GM23338 (cell line): ENCODE results near the gene RAPGEF5. TPM values are rescaled to one million over a fixed set of nuclear protein-coding genes. Genes with fewer than 3 reads are reported as not detected.

ENCODE experiments used
- ATAC-seq: fragments of 200-7000 bp; cut with Tn5 transposase; 3 replicates; pipeline ENCODE4 v1.9.1; 2020
- DNase-seq: peaks from one replicate; pipeline ENCODE4 v3.0.0-alpha.2; 2015; ENCODE audit warnings: low spot score
- H2AFZ ChIP-seq: fragments of 200-600 bp; sonication (generic); 2 replicates; pipeline ENCODE4 v1.8.0; 2016; ENCODE audit warnings: antibody characterized with exemption, mild to moderate bottlenecking, moderate library complexity
- H3F3A ChIP-seq: fragments of 200-600 bp; sonication (generic); replicated peaks from 2 replicates; pipeline ENCODE4 v1.8.0; 2017; ENCODE audit warnings: antibody characterized with exemption, mixed run types, low read depth
- H3K27ac ChIP-seq: fragments of 200-600 bp; sonication (generic); 2 replicates; pipeline ENCODE4 v1.6.1; 2016; ENCODE audit warnings: low read depth
- H3K27me3 ChIP-seq: fragments of 200-600 bp; sonication (generic); 2 replicates; pipeline ENCODE4 v1.8.0; 2016; ENCODE audit warnings: mild to moderate bottlenecking, mixed run types, moderate library complexity; ENCODE audit not compliant: insufficient read depth
- H3K36me3 ChIP-seq: fragments of 200-600 bp; sonication (generic); 2 replicates; pipeline ENCODE4 v1.8.0; 2016; ENCODE audit warnings: mild to moderate bottlenecking; ENCODE audit not compliant: insufficient read depth
- H3K4me1 ChIP-seq: fragments of 200-600 bp; sonication (generic); 2 replicates; pipeline ENCODE4 v1.8.0; 2016; ENCODE audit warnings: mild to moderate bottlenecking, moderate library complexity; ENCODE audit not compliant: insufficient read depth
- H3K4me2 ChIP-seq: fragments of 200-600 bp; sonication (generic); 2 replicates; pipeline ENCODE4 v1.7.1; 2017; ENCODE audit warnings: mixed run types
- H3K4me3 ChIP-seq: fragments of 200-600 bp; sonication (generic); 2 replicates; pipeline ENCODE4 v1.6.1; 2016; ENCODE audit warnings: mixed run types
- H3K79me2 ChIP-seq: fragments of 200-600 bp; sonication (generic); replicated peaks from 2 replicates; pipeline ENCODE4 v1.8.0; 2017; ENCODE audit warnings: mild to moderate bottlenecking; ENCODE audit not compliant: insufficient read depth
- H3K9me2 ChIP-seq: fragments of 200-600 bp; sonication (generic); 2 replicates; pipeline ENCODE4 v1.8.0; 2017; ENCODE audit not compliant: insufficient read depth
- H4K20me1 ChIP-seq: fragments of 200-600 bp; sonication (generic); replicated peaks from 2 replicates; pipeline ENCODE4 v1.8.0; 2017; ENCODE audit warnings: mild to moderate bottlenecking; ENCODE audit not compliant: insufficient read depth
- H3K27ac Mint-ChIP-seq: 2 replicates; pipeline ENCODE4 v1.8.0; 2020; ENCODE audit warnings: inconsistent platforms, mild to moderate bottlenecking, moderate library complexity, mixed read lengths
- H3K27me3 Mint-ChIP-seq: 3 replicates; pipeline ENCODE4 v1.8.0; 2022; ENCODE audit warnings: low read depth, mild to moderate bottlenecking, moderate library complexity, mixed read lengths, inconsistent platforms; ENCODE audit not compliant: insufficient read depth, poor library complexity
- H3K36me3 Mint-ChIP-seq: 3 replicates; pipeline ENCODE4 v1.8.0; 2021; ENCODE audit warnings: low read depth, mild to moderate bottlenecking, inconsistent platforms, moderate library complexity, mixed read lengths
- H3K4me1 Mint-ChIP-seq: 3 replicates; pipeline ENCODE4 v1.8.0; 2020; ENCODE audit warnings: mild to moderate bottlenecking, inconsistent platforms, mixed read lengths
- H3K4me3 Mint-ChIP-seq: 3 replicates; pipeline ENCODE4 v1.8.0; 2021; ENCODE audit warnings: moderate library complexity, mild to moderate bottlenecking, inconsistent platforms, mixed read lengths
- H3K9me3 Mint-ChIP-seq: 3 replicates; pipeline ENCODE4 v1.8.0; 2020; ENCODE audit warnings: moderate library complexity, mild to moderate bottlenecking, inconsistent platforms, mixed read lengths
- CREB1 ChIP-seq: fragments of 250-450 bp; sonication (Bioruptor Pico); IDR thresholded peaks from 2 replicates; pipeline ENCODE4 v1.5.0; 2020; ENCODE audit warnings: low read depth, mild to moderate bottlenecking, moderate library complexity
- EZH2 ChIP-seq: fragments of 200-600 bp; sonication (generic); IDR thresholded peaks from one replicate; pipeline ENCODE4 v1.8.0; 2017; ENCODE audit warnings: antibody characterized with exemption, mild to moderate bottlenecking, low read depth; ENCODE audit not compliant: unreplicated experiment
- EZH2phosphoT487 ChIP-seq: fragments of 200-600 bp; sonication (generic); IDR thresholded peaks from one replicate; pipeline ENCODE4 v1.8.1; 2018; ENCODE audit warnings: antibody characterized with exemption; ENCODE audit not compliant: unreplicated experiment
- JUNB ChIP-seq: IDR thresholded peaks from one replicate; pipeline ENCODE4 v1.6.1; 2016; ENCODE audit warnings: antibody characterized with exemption; ENCODE audit not compliant: unreplicated experiment
- NANOG ChIP-seq: IDR thresholded peaks from 2 replicates; pipeline ENCODE4 v1.6.1; 2016; ENCODE audit warnings: antibody characterized with exemption, borderline replicate concordance
- POLR2AphosphoS5 ChIP-seq: IDR thresholded peaks from 2 replicates; pipeline ENCODE4 v1.6.1; 2016; ENCODE audit warnings: antibody characterized with exemption, low read depth
- REST ChIP-seq: IDR thresholded peaks from one replicate; pipeline ENCODE4 v1.6.1; 2018; ENCODE audit warnings: antibody characterized with exemption; ENCODE audit not compliant: unreplicated experiment
- STAT1 ChIP-seq: IDR thresholded peaks from one replicate; pipeline ENCODE4 v1.6.1; 2016; ENCODE audit warnings: antibody characterized with exemption; ENCODE audit not compliant: unreplicated experiment
- ZNF331 ChIP-seq: fragments of 250-450 bp; sonication (Bioruptor Pico); IDR thresholded peaks from 2 replicates; pipeline ENCODE4 v1.5.0; 2020; ENCODE audit warnings: low read depth, mild to moderate bottlenecking, moderate library complexity
- polyA plus RNA-seq: library from polyadenylated mRNA; unstranded; fragments of >200 nt; fragmentation: Nextera tagmentation; extraction: Ambion mirVana; gene quantifications from 2 replicates; pipeline ENCODE4 v1.2.1, GENCODE V29; 2016
- total RNA-seq: library from RNA; depleted of rRNA; stranded (reverse); fragments of >200 nt; shearing (Covaris generic); gene quantifications from 2 replicates; pipeline ENCODE4 v1.2.3, GENCODE V29; 2014
- TF ChIP-seq, protein P1 (sequence below): IDR thresholded peaks from 2 replicates; pipeline ENCODE4 v1.6.1; 2016; ENCODE audit warnings: antibody characterized with exemption
- TF ChIP-seq, protein P2 (sequence below), 2 experiments: fragments of 200-600 bp in 1 of 2; sonication (generic) in 1 of 2; conservative IDR thresholded peaks; 2 replicates each; pipeline versions ENCODE4 v1.5.1 to v1.6.1; 2016 to 2017; ENCODE audit warnings: antibody characterized with exemption in 2 of 2, low read depth in 2 of 2, mild to moderate bottlenecking in 2 of 2, moderate library complexity in 1 of 2

Gene RAPGEF5
- total and polyA plus RNA-seq, 2 experiments from 2014 or later = 6.3 to 13.1 TPM

DNA sequence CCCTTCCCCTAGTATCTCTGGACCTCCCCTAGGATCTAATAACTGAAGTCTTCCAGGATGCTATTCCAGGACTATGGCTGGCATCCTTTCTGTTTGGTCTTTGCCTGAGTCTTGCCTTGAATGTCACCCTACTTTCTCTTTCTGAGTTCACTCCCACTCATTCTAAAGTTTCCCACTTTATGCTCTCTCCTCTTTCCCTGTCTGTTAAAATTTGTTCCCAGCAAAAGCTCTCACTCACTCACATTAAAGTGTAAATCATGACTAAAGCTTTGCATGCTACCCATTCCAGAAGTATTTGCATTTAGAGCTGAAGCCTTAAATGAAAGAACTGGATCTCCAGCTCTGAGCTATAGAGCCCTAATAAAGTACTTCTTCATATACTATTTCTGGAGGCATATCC lies 42.1 kb upstream of the RAPGEF5 start (continued):
- TF ChIP-seq, protein P1, sequence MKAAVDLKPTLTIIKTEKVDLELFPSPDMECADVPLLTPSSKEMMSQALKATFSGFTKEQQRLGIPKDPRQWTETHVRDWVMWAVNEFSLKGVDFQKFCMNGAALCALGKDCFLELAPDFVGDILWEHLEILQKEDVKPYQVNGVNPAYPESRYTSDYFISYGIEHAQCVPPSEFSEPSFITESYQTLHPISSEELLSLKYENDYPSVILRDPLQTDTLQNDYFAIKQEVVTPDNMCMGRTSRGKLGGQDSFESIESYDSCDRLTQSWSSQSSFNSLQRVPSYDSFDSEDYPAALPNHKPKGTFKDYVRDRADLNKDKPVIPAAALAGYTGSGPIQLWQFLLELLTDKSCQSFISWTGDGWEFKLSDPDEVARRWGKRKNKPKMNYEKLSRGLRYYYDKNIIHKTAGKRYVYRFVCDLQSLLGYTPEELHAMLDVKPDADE = no peak
- no peak for TF ChIP-seq REST
- TF ChIP-seq CREB1 (CRISPR knock-in tag) = no peak
- TF ChIP-seq, protein P2, sequence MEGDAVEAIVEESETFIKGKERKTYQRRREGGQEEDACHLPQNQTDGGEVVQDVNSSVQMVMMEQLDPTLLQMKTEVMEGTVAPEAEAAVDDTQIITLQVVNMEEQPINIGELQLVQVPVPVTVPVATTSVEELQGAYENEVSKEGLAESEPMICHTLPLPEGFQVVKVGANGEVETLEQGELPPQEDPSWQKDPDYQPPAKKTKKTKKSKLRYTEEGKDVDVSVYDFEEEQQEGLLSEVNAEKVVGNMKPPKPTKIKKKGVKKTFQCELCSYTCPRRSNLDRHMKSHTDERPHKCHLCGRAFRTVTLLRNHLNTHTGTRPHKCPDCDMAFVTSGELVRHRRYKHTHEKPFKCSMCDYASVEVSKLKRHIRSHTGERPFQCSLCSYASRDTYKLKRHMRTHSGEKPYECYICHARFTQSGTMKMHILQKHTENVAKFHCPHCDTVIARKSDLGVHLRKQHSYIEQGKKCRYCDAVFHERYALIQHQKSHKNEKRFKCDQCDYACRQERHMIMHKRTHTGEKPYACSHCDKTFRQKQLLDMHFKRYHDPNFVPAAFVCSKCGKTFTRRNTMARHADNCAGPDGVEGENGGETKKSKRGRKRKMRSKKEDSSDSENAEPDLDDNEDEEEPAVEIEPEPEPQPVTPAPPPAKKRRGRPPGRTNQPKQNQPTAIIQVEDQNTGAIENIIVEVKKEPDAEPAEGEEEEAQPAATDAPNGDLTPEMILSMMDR (conservative IDR thresholded peaks at IDR 0.05; ENCODE audit: low read depth in 2 of 2) = no peak
- no peak for TF ChIP-seq NANOG
- no peak for TF ChIP-seq JUNB

- Mint-ChIP-seq H3K9me3 (no peaks in the 10 kb centered on the region), H3K27ac (no peak overlapping the region), H3K4me3 (no peak overlapping the region)
Observed at GRCh38 chr7:22397981-22398380, 41.0 kb upstream of the RAPGEF5 start.

More at GRCh38 chr7:22397981-22398380, 41.0 kb upstream of the RAPGEF5 start:
- Mint-ChIP-seq H3K4me1 (peaks cover 12% of the 10 kb centered on the region), H3K27me3 (peaks cover 6% of the 10 kb centered on the region), H3K36me3 (no peaks in the 10 kb centered on the region)
- no peaks in the 10 kb centered on the region for H4K20me1 ChIP-seq
- H3K79me2 ChIP-seq = no peaks in the 10 kb centered on the region
- H3K9me2 ChIP-seq = no peaks in the 10 kb centered on the region
- H3K4me3 ChIP-seq = no peak overlapping the region
- no peak overlapping the region for H3K27ac ChIP-seq
- H3K4me1 ChIP-seq = peaks cover 6% of the 10 kb centered on the region; the same call in 1 of the 2 replicates
- no peak for ATAC-seq
- H2AFZ ChIP-seq = no peak overlapping the region
- H3K36me3 ChIP-seq = no peaks in the 10 kb centered on the region
- no peak for DNase-seq
- H3K27me3 ChIP-seq = no peaks in the 10 kb centered on the region
- TF ChIP-seq, protein P2 (conservative IDR thresholded peaks at IDR 0.05; ENCODE audit: low read depth in 2 of 2) = no peak
- TF ChIP-seq CREB1 (CRISPR knock-in tag) (no peak), POLR2AphosphoS5 (no peak), EZH2phosphoT487 (no peak), EZH2 (no peak), ZNF331 (CRISPR knock-in tag) (no peak), STAT1 (no peak), REST (no peak)
- TF ChIP-seq, protein P1 = no peak
- no peaks in the 10 kb centered on the region for H3F3A ChIP-seq
- H3K4me2 ChIP-seq = no peak overlapping the region
